ENCODE data around the gene TRIM24.

Gene TRIM24

DNA sequence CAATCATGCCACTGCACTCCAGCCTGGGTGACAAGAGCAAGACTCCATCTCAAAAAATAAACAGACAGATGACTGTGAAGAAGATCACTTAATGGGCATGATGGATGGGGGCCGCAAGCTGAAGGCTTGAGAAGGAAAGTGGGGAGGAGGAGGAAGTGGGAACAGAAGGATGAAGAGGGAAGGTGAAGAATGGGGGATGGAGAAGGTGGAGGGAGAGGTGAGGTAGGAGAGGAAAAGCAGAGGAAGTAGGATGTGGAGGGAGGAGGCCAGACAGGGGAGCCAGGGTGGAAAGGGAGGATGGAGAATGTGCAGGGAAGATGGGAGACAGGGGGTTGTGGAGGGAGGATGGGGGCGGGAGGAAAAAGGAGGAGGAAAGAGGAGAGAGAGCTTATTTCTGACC lies 172.3 kb downstream of the TRIM24 start:
- in situ Hi-C loops (cut with HindIII; ENCODE audit: low pct_ligation_motif_present, low sequenced_read_pairs) = no loop called here
- no peak overlapping the region for H3K27ac ChIP-seq
- no peak for DNase-seq

GRCh38 chr7:138632826-138633602 lies 173.0 kb downstream of the TRIM24 start:
- Histone ChIP-seq H3K36me3 (replicated peaks) (no peaks in the 10 kb centered on the region), H3K27ac (no peak overlapping the region), H3K4me3 (ENCODE audit: low read depth, low read length) (no peak overlapping the region), H3K27me3 (replicated peaks) (no peaks in the 10 kb centered on the region)
- no peak for DNase-seq
- TF ChIP-seq, protein P1, sequence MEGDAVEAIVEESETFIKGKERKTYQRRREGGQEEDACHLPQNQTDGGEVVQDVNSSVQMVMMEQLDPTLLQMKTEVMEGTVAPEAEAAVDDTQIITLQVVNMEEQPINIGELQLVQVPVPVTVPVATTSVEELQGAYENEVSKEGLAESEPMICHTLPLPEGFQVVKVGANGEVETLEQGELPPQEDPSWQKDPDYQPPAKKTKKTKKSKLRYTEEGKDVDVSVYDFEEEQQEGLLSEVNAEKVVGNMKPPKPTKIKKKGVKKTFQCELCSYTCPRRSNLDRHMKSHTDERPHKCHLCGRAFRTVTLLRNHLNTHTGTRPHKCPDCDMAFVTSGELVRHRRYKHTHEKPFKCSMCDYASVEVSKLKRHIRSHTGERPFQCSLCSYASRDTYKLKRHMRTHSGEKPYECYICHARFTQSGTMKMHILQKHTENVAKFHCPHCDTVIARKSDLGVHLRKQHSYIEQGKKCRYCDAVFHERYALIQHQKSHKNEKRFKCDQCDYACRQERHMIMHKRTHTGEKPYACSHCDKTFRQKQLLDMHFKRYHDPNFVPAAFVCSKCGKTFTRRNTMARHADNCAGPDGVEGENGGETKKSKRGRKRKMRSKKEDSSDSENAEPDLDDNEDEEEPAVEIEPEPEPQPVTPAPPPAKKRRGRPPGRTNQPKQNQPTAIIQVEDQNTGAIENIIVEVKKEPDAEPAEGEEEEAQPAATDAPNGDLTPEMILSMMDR (IDR thresholded peaks at IDR 0.05; ENCODE audit: low read depth, low read length, missing control alignments) = no peak
- in situ Hi-C loops (cut with HindIII; ENCODE audit: low pct_ligation_motif_present, low sequenced_read_pairs) = no loop called here

More for the DNA sequence above, 172.3 kb downstream of the TRIM24 start:
- Histone ChIP-seq H3K27me3 (replicated peaks) (no peaks in the 10 kb centered on the region), H3K36me3 (replicated peaks) (no peaks in the 10 kb centered on the region), H3K4me3 (ENCODE audit: low read depth, low read length) (no peak overlapping the region)
- TF ChIP-seq, protein P1 (IDR thresholded peaks at IDR 0.05; ENCODE audit: low read depth, low read length, missing control alignments) = no peak

All from brain microvascular endothelial cell (primary cell).